Endothelial cell of umbilical vein (primary cell): ENCODE results near the gene ANKRD13D. TPM values are rescaled to one million over a fixed set of nuclear protein-coding genes. Genes with fewer than 3 reads are reported as not detected.

Source experiments
- BruUV-seq: library from RNA; stranded (reverse); fragments of 400-500 nt; replicated peaks from 2 replicates; lab custom pipeline; 2021; lab: Mats Ljungman, UMichigan
- CTCF ChIA-PET: fragments of 300-600, 350-600 bp; sonication (Branson Sonifier 250); formaldehyde crosslinking; loops from one replicate; lab custom pipeline; 2021; ENCODE audit warnings: antibody characterized with exemption, inconsistent platforms; lab: Charles Lee
- POLR2A ChIA-PET: fragments of 300-600, 350-600 bp; sonication (Branson Sonifier 250); formaldehyde crosslinking; loops from one replicate; lab custom pipeline; 2021; ENCODE audit warnings: antibody characterized with exemption, inconsistent platforms; lab: Charles Lee
- DNase-seq: peaks from one replicate; pipeline ENCODE4 v3.0.0-alpha.2; 2011; ENCODE audit warnings: low read depth, low spot score
- FAIRE-seq: peaks from 2 replicates; lab custom pipeline; 2011; peaks lifted over from hg19 to GRCh38; lab: Jason Lieb, UNC
- H2AFZ ChIP-seq: 2 replicates; pipeline ENCODE4 v1.6.0; 2012; ENCODE audit warnings: low read depth, low read length, control low read depth, inconsistent platforms
- H3K27ac ChIP-seq: 2 replicates; pipeline ENCODE4 v1.5.1; 2011; ENCODE audit warnings: low read depth, mild to moderate bottlenecking, control low read depth, low read length, moderate library complexity; ENCODE audit not compliant: insufficient read depth
- H3K27me3 ChIP-seq, 2 experiments: 2 replicates each; pipeline versions ENCODE4 v1.6.0 to v1.6.1; 2011; ENCODE audit warnings: low read length in 2 of 2, mixed read lengths in 1 of 2; ENCODE audit not compliant: control insufficient read depth in 2 of 2, insufficient read depth in 2 of 2
- H3K36me3 ChIP-seq, 2 experiments: 2 replicates in 1 of 2; 3 replicates in 1 of 2; pipeline ENCODE4 v1.5.1; 2011; ENCODE audit warnings: low read length in 2 of 2, mild to moderate bottlenecking in 1 of 2, moderate library complexity in 1 of 2; ENCODE audit not compliant: control insufficient read depth in 2 of 2, insufficient read depth in 2 of 2; ENCODE audit errors: extremely low read depth in 1 of 2
- H3K4me1 ChIP-seq: 3 replicates; pipeline ENCODE4 v1.5.1; 2011; ENCODE audit warnings: mild to moderate bottlenecking, low read length; ENCODE audit not compliant: control insufficient read depth, insufficient read depth; ENCODE audit errors: extremely low read depth
- H3K4me2 ChIP-seq: 2 replicates; pipeline ENCODE4 v1.6.1; 2011; ENCODE audit warnings: low read length, control low read depth, mixed read lengths; ENCODE audit not compliant: insufficient read depth
- H3K4me3 ChIP-seq, 3 experiments: fragments of 200-600 bp in 1 of 3; sonication (generic), shearing (Covaris generic) in 1 of 3; replicated peaks in 1 of 3; 2 replicates each; pipeline ENCODE4 v1.5.1; 2011 to 2016; ENCODE audit warnings: control low read depth in 3 of 3, low read length in 3 of 3, mild to moderate bottlenecking in 2 of 3, inconsistent platforms in 1 of 3, low read depth in 1 of 3, moderate library complexity in 1 of 3; ENCODE audit not compliant: insufficient read depth in 1 of 3
- H3K79me2 ChIP-seq: 2 replicates; pipeline ENCODE4 v1.6.0; 2012; ENCODE audit warnings: low read length, inconsistent platforms; ENCODE audit not compliant: control insufficient read depth, insufficient read depth
- H3K9ac ChIP-seq: replicated peaks from 2 replicates; pipeline ENCODE3; 2011; ENCODE audit warnings: low read length, control low read depth; ENCODE audit not compliant: insufficient read depth; ENCODE audit errors: extremely low read depth
- H3K9me1 ChIP-seq: replicated peaks from 3 replicates; pipeline ENCODE4 v1.6.0; 2011; ENCODE audit warnings: mild to moderate bottlenecking, low read length; ENCODE audit not compliant: control insufficient read depth, insufficient read depth; ENCODE audit errors: extremely low read depth
- H3K9me3 ChIP-seq: replicated peaks from 2 replicates; pipeline ENCODE4 v1.5.1; 2012; ENCODE audit warnings: low read length, inconsistent platforms; ENCODE audit not compliant: control insufficient read depth, insufficient read depth
- H4K20me1 ChIP-seq: replicated peaks from 2 replicates; pipeline ENCODE3; 2011; ENCODE audit warnings: mild to moderate bottlenecking, low read length; ENCODE audit not compliant: control insufficient read depth, insufficient read depth; ENCODE audit errors: extremely low read depth
- EZH2 ChIP-seq: IDR thresholded peaks from 2 replicates; pipeline ENCODE4 v1.6.1; 2012; ENCODE audit warnings: borderline replicate concordance, low read depth, mild to moderate bottlenecking, moderate library complexity, low read length, inconsistent platforms; ENCODE audit not compliant: severe bottlenecking
- FOS ChIP-seq: IDR thresholded peaks from 2 replicates; pipeline ENCODE4 v1.6.1; 2011; ENCODE audit warnings: mild to moderate bottlenecking, low read length, moderate library complexity, borderline replicate concordance; ENCODE audit not compliant: insufficient read depth
- MYC ChIP-seq: IDR thresholded peaks from one replicate; pipeline ENCODE4 v1.6.1; 2011; ENCODE audit warnings: mild to moderate bottlenecking, low read depth, low read length
- POLR2A ChIP-seq: IDR thresholded peaks from 2 replicates; pipeline ENCODE4 v1.6.1; 2012; ENCODE audit warnings: low read depth, mild to moderate bottlenecking, control low read depth, low read length
- POLR2AphosphoS5 ChIP-seq: IDR thresholded peaks from 2 replicates; pipeline ENCODE4 v1.6.1; 2012; ENCODE audit warnings: low read depth, mild to moderate bottlenecking, control low read depth, low read length, moderate library complexity; ENCODE audit not compliant: insufficient read depth
- dilution Hi-C: fragments of 300-500 bp; cut with MboI; formaldehyde crosslinking; loops from one replicate; pipeline ENCODE4 v1.15.0; 2019; ENCODE audit warnings: low sequenced_read_pairs; ENCODE audit not compliant: extremely low pct_ligation_motif_present
- intact Hi-C: fragments of 100-400 bp; cut with micrococcal nuclease; formaldehyde crosslinking; loops from one replicate; pipeline ENCODE4 v1.10.0; 2022
- polyA plus RNA-seq, 4 experiments: library from polyadenylated mRNA; depleted of rRNA in 3 of 4; stranded (reverse) in 3 of 4; unstranded in 1 of 4; fragments of >200 nt; gene quantifications; 2 replicates each; pipeline versions ENCODE4 v1.2.1 to v1.2.3, GENCODE V29; 2011 to 2012; ENCODE audit warnings: missing spikeins in 1 of 4
- total RNA-seq: library from RNA; stranded (reverse); gene quantifications from 2 replicates; pipeline ENCODE4 v1.2.3, GENCODE V29; 2021
- TF ChIP-seq, protein P1 (sequence below), 2 donors: IDR thresholded peaks; 1 replicate in 1 of 2; 2 replicates in 1 of 2; pipeline ENCODE4 v1.5.1; 2011; ENCODE audit warnings: low read length in 2 of 2, mild to moderate bottlenecking in 2 of 2, moderate library complexity in 2 of 2, control low read depth in 1 of 2, inconsistent platforms in 1 of 2, low read depth in 1 of 2; ENCODE audit not compliant: insufficient read depth in 1 of 2; ENCODE audit errors: extremely low read depth in 1 of 2
- TF ChIP-seq, protein P2 (sequence below): IDR thresholded peaks from 2 replicates; pipeline ENCODE4 v1.6.1; 2011; ENCODE audit not compliant: insufficient read depth, insufficient read length

Gene ANKRD13D
- total and polyA plus RNA-seq, 2 donors (not counting 3 experiments of a cell fraction or from before 2014, with no cell fraction given) = 43.5 to 57.5 TPM

DNA sequence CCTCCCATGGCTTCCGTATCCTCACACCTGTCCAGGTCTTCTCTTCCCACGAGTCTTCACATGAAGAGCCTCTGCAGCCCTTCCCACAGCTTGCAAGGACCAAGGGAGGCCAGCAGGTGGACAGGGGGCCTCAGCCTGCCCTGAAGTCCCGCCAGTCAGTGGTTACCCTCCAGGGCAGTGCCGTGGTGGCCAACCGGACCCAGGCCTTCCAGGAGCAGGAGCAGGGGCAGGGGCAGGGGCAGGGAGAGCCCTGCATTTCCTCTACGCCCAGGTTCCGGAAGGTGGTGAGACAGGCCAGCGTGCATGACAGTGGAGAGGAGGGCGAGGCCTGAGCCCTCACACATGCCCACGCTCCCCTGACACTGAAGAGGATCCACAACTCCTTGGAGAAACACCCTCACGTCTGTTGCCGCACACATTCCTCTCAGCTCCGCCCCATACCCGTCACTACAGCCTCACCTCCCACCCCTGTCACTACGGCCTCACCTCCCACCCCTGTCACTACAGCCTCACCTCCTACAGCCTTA lies 22.5 kb downstream of the ANKRD13D start:
- H3K4me2 ChIP-seq = no peak overlapping the region
- no peak overlapping the region for H3K27ac ChIP-seq
- POLR2A ChIA-PET = no interaction called here

More for the DNA sequence above, 22.5 kb downstream of the ANKRD13D start:
- no peaks in the 10 kb centered on the region for H3K27me3 ChIP-seq
- H3K4me3 ChIP-seq = no peak overlapping the region
- no peaks in the 10 kb centered on the region for H3K4me1 ChIP-seq
- FAIRE-seq = no peak
- no peaks in the 10 kb centered on the region for H4K20me1 ChIP-seq
- H3K9ac ChIP-seq = no peak overlapping the region
- TF ChIP-seq POLR2AphosphoS5 (no peak), EZH2 (no peak), POLR2A (no peak), MYC (no peak), FOS (no peak)
- TF ChIP-seq, protein P1, sequence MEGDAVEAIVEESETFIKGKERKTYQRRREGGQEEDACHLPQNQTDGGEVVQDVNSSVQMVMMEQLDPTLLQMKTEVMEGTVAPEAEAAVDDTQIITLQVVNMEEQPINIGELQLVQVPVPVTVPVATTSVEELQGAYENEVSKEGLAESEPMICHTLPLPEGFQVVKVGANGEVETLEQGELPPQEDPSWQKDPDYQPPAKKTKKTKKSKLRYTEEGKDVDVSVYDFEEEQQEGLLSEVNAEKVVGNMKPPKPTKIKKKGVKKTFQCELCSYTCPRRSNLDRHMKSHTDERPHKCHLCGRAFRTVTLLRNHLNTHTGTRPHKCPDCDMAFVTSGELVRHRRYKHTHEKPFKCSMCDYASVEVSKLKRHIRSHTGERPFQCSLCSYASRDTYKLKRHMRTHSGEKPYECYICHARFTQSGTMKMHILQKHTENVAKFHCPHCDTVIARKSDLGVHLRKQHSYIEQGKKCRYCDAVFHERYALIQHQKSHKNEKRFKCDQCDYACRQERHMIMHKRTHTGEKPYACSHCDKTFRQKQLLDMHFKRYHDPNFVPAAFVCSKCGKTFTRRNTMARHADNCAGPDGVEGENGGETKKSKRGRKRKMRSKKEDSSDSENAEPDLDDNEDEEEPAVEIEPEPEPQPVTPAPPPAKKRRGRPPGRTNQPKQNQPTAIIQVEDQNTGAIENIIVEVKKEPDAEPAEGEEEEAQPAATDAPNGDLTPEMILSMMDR (IDR thresholded peaks at IDR 0.05; ENCODE audit: extremely low read depth in 1 of 2, insufficient read depth in 1 of 2, low read depth in 1 of 2, low read length in 2 of 2) = no peak
- TF ChIP-seq, protein P2, sequence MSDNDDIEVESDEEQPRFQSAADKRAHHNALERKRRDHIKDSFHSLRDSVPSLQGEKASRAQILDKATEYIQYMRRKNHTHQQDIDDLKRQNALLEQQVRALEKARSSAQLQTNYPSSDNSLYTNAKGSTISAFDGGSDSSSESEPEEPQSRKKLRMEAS = no peak
- no peak overlapping the region for H2AFZ ChIP-seq
- DNase-seq = no peak
- H3K79me2 ChIP-seq = no peaks in the 10 kb centered on the region
- intact Hi-C loops = no loop called here
- dilution Hi-C loops = no loop called here
- no peaks in the 10 kb centered on the region for H3K9me3 ChIP-seq
- BruUV-seq = no TSS peak
- H3K9me1 ChIP-seq = no peaks in the 10 kb centered on the region
- CTCF ChIA-PET = interaction anchor here (1.5 kb wide), 1 partner anchor 45 kb away, joined by 4 read pairs; no protein-coding TSS in a partner anchor
- H3K36me3 ChIP-seq = peaks cover 0 to 2% of the 10 kb centered on the region in 2 experiments
